ENCODE results near the gene TRIM27.
"Not testable (repeated sequence)": the region's sequence is repeated elsewhere in the genome, so short reads cannot be mapped to it uniquely, and the experiment has no call there.

The TRIM27 gene

DNA sequence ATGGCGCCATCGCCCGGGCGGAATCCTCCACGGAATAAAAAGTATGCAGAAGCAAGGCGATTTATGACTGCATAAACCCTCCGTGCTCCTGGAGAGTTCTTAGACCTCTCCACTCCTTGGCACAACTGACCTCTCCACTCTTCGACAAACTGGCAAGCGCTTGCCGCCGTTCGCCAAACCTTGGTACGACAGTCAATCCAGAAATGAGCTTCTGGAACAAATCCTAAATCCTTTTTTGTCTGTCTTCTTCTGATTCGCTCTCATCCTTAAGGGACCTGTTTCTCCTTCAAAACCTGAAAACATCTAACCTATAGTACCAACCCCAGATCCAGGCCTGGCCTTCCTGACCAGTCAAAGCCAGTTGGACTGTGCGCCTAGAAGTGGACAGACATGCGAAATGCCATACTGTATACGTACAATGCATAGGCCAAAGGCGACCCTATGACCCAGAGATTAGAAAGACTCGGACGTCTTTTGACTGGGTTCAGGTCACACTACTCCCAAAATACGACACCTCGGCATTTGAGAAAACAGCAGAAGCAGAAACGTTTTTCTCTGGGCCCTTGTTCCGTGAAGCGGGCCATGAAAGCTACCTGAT, 59.4 kb downstream of the TRIM27 start:
- DNase-seq (ENCODE audit: low read depth, low spot score), result no peak

DNA sequence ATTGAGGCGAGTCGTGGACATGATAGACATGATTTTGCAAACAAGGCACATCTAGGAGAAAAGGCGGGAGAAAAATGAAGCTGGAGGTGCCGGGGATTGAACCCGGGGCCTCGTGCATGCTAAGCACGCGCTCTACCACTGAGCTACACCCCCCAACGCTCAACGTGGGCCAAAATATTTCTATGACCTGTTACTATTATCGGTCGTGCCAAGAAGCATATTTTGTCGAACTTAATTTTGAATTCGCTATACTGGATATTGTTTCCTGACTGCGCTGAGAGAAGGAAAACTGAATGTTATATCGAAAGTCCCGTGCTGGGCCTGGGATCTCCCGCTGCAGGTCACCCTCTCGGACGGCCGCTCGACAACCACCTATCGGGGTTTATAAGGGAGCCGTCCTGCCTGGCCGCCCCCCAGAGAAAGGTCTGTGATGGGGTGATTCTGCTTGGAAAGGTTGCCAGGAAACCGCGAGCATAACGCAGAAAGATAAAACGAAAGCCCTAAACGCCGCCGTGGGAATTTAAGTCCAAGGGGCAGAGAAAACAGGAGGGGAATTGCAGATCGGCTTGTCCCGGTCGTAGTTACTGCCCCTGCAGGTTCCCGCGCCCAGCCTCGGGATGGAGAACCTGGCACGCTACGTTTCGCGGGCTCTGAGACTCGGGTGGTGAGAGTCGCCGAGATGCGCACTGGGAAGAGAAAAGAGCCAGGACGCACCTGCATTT, 60.0 kb downstream of the TRIM27 start:
- peak; percentile 60 for DNase-seq (ENCODE audit: low read depth, low spot score)

DNA sequence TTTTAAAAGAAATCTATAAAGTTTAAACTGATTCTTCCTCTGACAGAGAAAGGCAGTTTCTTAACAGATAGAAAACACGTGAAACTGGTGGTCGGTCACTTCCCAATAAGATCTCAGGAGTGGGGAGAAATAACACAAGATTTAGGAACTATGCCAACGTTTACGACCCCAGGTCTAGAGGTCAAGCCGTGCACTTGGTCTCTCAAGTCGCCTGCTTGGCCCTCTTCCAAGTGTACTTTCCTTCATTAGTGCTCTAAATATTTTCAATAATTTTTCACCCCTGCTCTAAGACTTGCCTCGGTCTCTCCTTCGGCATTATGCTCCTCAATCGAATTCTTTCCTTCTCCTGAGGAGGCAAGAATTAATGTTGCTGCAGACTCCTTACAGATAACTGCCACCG, 61.7 kb downstream of the TRIM27 start:
- no peak for DNase-seq (ENCODE audit: low read depth, low spot score)

DNA sequence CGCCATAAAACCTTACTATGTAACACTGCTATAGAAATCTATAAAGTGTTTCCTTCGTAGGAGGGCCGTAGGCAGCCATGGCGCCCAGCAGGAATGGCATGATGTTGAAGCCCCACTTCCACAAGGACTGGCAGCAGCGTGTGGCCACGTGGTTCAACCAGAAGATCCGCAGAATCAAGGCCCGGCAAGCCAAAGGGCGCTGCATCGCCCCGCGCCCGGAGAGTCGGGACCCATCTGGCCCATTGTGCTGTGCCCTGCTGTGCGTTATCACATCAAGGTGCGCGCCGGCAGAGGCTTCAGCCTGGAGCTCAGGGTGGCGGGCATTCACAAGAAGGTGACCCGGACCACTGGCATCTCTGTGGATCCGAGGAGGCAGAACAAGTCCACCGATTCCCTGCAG, 62.4 kb downstream of the TRIM27 start:
- DNase-seq (ENCODE audit: low read depth, low spot score), result no peak

DNA sequence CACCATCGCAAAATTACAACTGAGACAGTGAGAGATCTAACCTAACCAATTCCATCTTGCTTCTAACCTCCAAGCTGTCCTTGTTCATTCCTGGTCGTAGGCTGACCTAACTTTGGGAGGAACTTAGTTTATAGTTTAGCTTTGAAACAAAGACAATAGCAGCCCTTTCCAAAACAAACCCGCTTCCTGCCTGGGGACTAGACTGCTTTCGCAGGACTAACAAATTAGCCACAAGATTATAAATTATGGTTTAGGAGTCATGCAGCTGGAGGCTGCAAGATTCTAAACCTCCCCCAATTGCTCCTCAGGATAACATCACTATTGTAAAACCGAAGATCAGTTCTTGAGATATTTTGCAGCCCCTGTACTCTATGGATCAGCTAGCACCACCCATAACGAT, 63.2 kb downstream of the TRIM27 start:
- no peak for DNase-seq (ENCODE audit: low read depth, low spot score)

DNA sequence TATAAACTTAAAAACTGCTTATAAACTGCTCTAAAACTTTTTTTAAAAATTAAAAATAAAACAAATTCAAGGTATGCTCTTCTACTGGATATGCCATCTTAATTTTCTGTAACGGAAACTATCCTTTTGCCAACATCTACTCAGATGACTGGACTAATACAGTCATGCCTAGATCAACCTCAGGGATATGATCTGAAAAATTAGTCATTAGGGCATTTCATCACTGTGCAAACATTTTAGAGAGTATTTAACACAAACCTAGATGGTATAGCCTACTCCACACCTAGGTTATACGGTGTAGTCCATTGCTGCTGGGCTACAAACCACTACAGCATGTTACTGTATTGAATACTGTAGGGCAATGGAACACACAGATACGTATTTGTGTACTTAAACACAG, 64.8 kb downstream of the TRIM27 start:
- DNase-seq (ENCODE audit: low read depth, low spot score), result no peak

DNA sequence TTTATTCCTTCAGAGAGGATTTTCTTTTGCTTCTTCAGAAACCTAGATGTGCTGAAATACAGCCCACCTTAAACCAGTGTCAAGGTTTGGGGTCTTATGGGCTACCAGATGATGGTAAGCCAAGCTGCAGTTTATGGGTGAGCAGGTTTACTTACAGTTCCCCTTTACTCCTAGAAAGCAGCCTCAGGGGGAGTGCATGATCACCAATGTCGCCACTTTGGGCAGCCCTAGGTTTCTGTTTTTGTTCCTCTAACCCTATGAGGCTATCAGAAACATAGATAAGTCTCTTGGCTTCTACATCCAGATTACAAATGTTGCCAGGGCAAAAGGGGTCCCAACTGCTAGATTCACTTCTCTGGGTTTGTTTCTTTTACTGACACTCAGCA, 67.2 kb downstream of the TRIM27 start:
- no peak for DNase-seq (ENCODE audit: low read depth, low spot score)

DNA sequence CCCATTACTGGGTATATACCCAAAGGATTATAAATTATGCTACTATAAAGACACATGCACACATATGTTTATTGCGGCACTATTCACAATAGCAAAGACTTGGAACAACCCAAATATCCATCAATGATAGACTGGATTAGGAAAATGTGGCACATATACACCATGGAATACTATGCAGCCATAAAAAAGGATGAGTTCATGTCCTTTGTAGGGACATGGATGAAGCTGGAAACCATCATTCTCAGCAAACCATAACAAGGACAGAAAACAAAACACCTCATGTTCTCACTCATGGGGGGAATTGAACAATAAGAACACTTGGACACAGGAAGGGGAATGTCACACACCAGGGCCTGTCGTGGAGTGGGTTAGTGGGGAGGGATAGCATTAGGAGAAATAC, 69.4 kb downstream of the TRIM27 start:
- not testable (repeated sequence) for DNase-seq (ENCODE audit: low read depth, low spot score)

Data from activated CD4-positive, CD25-positive, alpha-beta regulatory T cell treated with anti-CD3 and anti-CD28 coated beads, Interleukin-2, amount 50 U/mL, for 16 hours (primary cell).